ENCODE results near the gene SLC6A17.

The SLC6A17 gene

DNA sequence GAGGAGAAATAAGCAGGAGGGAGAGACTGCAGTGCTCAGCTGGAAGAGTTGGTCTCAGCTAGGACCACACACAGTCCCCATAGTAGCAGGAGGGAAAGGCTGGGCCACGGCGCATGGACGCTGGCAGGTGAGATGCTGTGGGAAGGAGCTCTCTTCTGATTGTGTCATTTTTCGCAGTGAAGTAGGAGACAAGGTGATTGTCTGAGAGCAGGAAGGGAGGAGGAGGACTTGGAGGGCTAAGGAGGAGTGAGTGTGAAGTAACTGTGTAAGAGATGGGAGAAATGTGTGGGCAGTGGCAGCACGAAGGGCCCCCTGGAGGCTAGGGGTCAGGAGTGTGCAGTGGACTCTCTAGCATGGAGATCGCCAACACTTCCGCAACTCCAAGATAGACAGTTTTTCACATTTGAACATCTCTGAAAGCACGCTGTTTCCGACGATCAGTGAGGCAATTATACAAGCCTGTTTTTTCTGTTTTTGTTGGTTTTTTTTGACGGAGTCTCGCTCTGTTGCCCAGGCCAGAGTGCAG, 33.4 kb downstream of the SLC6A17 start:
- FAIRE-seq: no peak

DNA sequence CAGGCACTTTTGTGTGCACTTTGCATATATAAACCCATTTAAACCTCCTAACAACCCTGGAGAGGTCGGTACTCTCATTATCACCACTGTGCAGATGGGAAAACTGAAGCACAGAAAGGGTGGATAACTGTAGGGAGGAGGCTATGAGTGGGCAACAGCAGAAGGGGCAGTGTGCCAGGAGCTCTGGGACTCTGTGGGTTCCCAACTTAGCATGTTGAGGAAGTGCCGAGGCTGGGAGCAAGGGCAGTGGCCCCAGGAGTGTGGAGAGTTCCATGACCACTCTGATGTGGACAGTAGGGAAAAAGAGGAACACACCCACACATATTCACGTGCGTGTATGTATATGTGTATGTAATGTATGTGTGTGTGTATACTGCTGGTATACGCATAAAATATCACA, 34.2 kb downstream of the SLC6A17 start:
- DNase-seq (ENCODE audit: insufficient read length, low spot score): no peak
- FAIRE-seq: no peak
- TF ChIP-seq PAX5 (IDR thresholded peaks at IDR 0.05; ENCODE audit: insufficient read depth, low read length, severe bottlenecking) (no peak), SPI1 (IDR thresholded peaks at IDR 0.05; ENCODE audit: low read depth, low read length) (no peak)

More for the DNA sequence above, 33.4 kb downstream of the SLC6A17 start:
- no peak for DNase-seq (ENCODE audit: insufficient read length, low spot score)
- no peak for TF ChIP-seq POU2F2 (IDR thresholded peaks at IDR 0.05; ENCODE audit: low read depth, low read length)
- no peak for TF ChIP-seq POLR2AphosphoS5 (IDR thresholded peaks at IDR 0.05; ENCODE audit: low read depth, low read length)
- TF ChIP-seq SPI1 (IDR thresholded peaks at IDR 0.05; ENCODE audit: low read depth, low read length): no peak
- TF ChIP-seq PAX5 (IDR thresholded peaks at IDR 0.05; ENCODE audit: insufficient read depth, low read length, severe bottlenecking): no peak
- TF ChIP-seq POLR2A (IDR thresholded peaks at IDR 0.05; ENCODE audit: low read depth, low read length): no peak

DNA sequence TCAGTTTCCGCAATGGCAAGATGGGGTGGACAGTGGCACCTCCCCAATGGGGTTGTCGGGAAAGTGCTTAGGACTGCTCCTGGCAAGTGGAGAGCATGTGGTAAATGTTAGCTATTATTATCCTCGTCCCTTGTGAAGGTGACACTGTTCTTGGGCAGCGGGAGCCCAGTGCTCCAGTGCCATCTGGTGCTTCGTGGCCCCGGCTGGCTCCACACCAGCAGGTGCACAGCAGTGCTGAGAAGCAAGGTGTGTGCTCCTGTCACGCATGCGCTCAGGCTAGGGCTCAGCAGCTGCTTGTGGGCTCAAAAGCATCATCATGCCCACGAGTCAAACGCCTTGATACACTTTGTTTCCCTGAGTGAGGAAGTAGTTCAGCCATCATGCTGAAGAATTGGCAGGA, 34.9 kb downstream of the SLC6A17 start:
- no peak for FAIRE-seq
- TF ChIP-seq POLR2AphosphoS5 (IDR thresholded peaks at IDR 0.05; ENCODE audit: low read depth, low read length) (no peak), PAX5 (IDR thresholded peaks at IDR 0.05; ENCODE audit: insufficient read depth, low read length, severe bottlenecking) (no peak), POLR2A (IDR thresholded peaks at IDR 0.05; ENCODE audit: low read depth, low read length) (no peak), POU2F2 (IDR thresholded peaks at IDR 0.05; ENCODE audit: low read depth, low read length) (no peak)
- no peak for DNase-seq (ENCODE audit: insufficient read length, low spot score)

DNA sequence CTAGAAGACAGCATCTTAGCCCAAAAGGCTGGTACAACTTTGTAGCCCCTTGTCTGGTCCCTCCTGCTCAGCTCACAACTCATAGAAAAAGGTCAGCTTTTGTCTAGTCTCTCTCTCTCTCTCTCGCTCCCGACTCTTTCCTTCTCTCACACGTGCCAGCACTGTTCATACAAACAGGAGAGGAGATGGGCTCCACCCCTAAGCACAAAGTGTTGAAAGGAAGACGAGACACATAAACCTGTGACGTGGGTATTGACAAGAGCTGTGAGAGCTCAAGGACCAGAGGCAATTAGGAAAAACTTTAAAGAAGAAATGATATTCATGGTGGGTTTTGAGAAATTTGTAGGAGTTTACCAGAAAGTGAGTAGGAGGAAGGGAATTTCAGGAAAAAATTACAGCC, 36.3 kb downstream of the SLC6A17 start:
- DNase-seq (ENCODE audit: insufficient read length, low spot score): no peak
- TF ChIP-seq PAX5 (IDR thresholded peaks at IDR 0.05; ENCODE audit: insufficient read depth, low read length, severe bottlenecking) (no peak), TAF1 (IDR thresholded peaks at IDR 0.05; ENCODE audit: low read depth, low read length) (no peak), POLR2A (IDR thresholded peaks at IDR 0.05; ENCODE audit: low read depth, low read length) (no peak), POLR2AphosphoS5 (IDR thresholded peaks at IDR 0.05; ENCODE audit: low read depth, low read length) (no peak), SPI1 (IDR thresholded peaks at IDR 0.05; ENCODE audit: low read depth, low read length) (no peak), POU2F2 (IDR thresholded peaks at IDR 0.05; ENCODE audit: low read depth, low read length) (no peak)
- FAIRE-seq: no peak

DNA sequence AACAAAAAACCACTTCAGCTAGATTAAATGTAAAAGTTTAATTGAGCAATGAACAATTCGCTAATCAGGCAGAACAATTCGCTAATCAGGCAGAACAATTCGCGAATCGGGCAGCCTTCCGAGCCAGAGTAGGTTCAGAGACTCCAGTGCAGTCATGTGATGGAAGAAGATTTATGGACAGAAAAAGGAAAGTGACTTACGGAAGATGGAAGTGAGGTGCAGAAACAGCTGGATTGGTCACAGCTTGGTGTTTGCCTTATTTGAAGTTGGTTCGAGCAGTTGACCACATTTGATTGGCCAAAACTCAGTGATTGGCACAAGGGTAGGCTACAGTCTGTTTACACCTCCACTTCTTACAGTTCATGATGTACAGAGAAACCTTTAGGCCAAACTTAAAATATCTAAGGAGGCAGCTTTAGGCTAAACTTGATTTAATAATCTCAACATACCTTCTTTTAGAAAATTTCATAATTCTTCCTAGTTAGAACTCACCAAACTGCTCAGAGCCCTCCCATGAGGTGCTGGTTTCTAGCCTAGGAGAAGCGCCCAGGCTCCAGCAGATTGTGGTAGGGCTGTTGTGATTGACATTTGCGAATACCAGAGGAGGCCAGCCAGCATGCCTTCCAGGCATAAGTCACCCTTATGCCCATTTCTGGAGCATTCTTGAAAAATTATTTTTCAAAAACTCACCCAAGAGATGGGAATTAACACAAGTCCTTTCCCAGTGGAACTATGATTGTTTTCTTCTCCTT, 37.0 kb downstream of the SLC6A17 start:
- FAIRE-seq (no peak), DNase-seq (ENCODE audit: insufficient read length, low spot score) (no peak)
- TF ChIP-seq POLR2AphosphoS5 (IDR thresholded peaks at IDR 0.05; ENCODE audit: low read depth, low read length) (no peak), POU2F2 (IDR thresholded peaks at IDR 0.05; ENCODE audit: low read depth, low read length) (no peak), POLR2A (IDR thresholded peaks at IDR 0.05; ENCODE audit: low read depth, low read length) (no peak), TAF1 (IDR thresholded peaks at IDR 0.05; ENCODE audit: low read depth, low read length) (no peak), PAX5 (IDR thresholded peaks at IDR 0.05; ENCODE audit: insufficient read depth, low read length, severe bottlenecking) (no peak), SPI1 (IDR thresholded peaks at IDR 0.05; ENCODE audit: low read depth, low read length) (no peak)

DNA sequence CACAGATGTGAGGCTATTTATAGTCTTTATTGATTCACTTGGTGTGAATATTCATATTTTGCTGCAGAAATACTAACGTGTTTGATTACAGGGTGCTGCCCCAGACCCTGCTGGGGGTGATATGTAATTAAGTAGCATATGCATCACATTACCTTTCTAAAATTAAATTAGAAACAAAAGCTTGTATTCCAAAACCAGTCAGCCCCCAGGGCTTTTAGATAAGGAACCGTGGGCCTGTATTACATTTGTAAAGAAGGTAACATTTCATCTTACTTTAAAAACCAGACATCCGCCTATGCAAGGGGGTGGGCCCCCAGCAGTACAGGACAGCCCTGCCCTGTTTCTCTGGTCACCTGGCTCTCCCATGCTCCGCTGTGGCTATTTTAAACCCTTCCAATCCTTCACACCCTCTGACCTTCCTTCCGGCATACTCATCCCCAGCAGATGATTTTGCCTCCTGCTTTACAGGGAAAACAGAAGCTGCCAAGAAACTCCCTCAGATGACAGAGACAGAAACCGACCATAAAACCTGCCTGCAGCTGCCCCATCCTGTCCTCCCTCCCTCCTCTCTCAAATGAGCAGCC, 37.8 kb downstream of the SLC6A17 start:
- FAIRE-seq: no peak
- TF ChIP-seq POLR2A (IDR thresholded peaks at IDR 0.05; ENCODE audit: low read depth, low read length) (no peak), POU2F2 (IDR thresholded peaks at IDR 0.05; ENCODE audit: low read depth, low read length) (no peak), SPI1 (IDR thresholded peaks at IDR 0.05; ENCODE audit: low read depth, low read length) (no peak), POLR2AphosphoS5 (IDR thresholded peaks at IDR 0.05; ENCODE audit: low read depth, low read length) (no peak), PAX5 (IDR thresholded peaks at IDR 0.05; ENCODE audit: insufficient read depth, low read length, severe bottlenecking) (no peak), TAF1 (IDR thresholded peaks at IDR 0.05; ENCODE audit: low read depth, low read length) (no peak)
- no peak for DNase-seq (ENCODE audit: insufficient read length, low spot score)

DNA sequence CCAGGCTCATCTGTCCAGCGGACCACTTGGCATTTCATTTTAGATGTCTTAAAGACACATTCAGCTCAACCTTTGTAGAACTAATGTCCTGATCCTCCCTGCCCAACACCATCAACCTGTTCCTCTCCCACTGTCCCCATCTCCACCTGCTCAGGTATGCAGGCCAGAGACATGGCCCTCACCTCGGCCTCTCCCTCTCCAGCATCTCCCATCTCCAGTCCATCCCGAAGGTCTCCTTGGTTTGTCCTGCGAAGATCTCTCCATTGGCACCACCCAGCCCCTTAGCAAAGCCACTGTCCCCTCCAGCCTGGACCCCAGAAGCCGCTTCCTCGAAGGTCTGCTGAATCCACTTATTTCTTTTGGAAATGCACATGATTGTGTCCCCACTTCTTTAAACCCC, 38.9 kb downstream of the SLC6A17 start:
- no peak for TF ChIP-seq SPI1 (IDR thresholded peaks at IDR 0.05; ENCODE audit: low read depth, low read length)
- no peak for TF ChIP-seq POU2F2 (IDR thresholded peaks at IDR 0.05; ENCODE audit: low read depth, low read length)
- TF ChIP-seq POLR2AphosphoS5 (IDR thresholded peaks at IDR 0.05; ENCODE audit: low read depth, low read length): no peak
- no peak for TF ChIP-seq PAX5 (IDR thresholded peaks at IDR 0.05; ENCODE audit: insufficient read depth, low read length, severe bottlenecking)
- no peak for TF ChIP-seq POLR2A (IDR thresholded peaks at IDR 0.05; ENCODE audit: low read depth, low read length)
- FAIRE-seq (no peak), DNase-seq (ENCODE audit: insufficient read length, low spot score) (no peak)

DNA sequence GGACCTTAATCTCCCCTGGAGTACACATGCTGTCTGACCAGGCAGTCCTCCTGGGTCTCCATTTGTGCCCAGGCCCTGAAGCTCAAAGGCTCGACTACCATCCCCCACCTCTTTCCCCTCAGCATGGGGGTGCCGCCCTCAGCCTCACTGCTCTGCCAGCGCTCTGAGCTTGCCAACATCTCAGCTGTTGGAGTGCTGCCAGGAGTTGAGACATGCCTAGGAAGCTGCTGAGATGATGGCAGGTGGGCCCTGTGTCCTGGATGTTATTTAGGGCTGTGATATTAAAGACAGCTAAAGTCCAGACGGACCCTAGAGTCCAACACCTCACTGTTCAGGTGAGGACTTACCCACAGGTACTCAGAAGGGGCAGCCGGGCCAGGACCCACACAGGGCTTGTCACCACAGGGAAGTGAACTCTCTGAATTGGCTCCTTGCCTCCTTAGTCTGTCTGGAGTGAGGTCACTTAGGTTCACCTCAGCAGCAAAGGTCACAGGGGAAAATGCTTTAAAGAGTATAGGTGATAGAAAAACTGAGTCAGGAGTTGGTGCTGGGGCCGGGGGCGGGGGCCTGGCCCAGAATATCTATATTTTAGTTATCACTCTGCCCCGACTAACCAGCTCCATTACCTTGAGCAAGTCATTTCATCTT, 40.1 kb downstream of the SLC6A17 start:
- FAIRE-seq (no peak), DNase-seq (ENCODE audit: insufficient read length, low spot score) (no peak)
- TF ChIP-seq TAF1 (IDR thresholded peaks at IDR 0.05; ENCODE audit: low read depth, low read length): no peak
- TF ChIP-seq POLR2AphosphoS5 (IDR thresholded peaks at IDR 0.05; ENCODE audit: low read depth, low read length): no peak
- TF ChIP-seq SPI1 (IDR thresholded peaks at IDR 0.05; ENCODE audit: low read depth, low read length): no peak
- TF ChIP-seq POLR2A (IDR thresholded peaks at IDR 0.05; ENCODE audit: low read depth, low read length): no peak
- TF ChIP-seq PAX5 (IDR thresholded peaks at IDR 0.05; ENCODE audit: insufficient read depth, low read length, severe bottlenecking): no peak
- no peak for TF ChIP-seq POU2F2 (IDR thresholded peaks at IDR 0.05; ENCODE audit: low read depth, low read length)

DNA sequence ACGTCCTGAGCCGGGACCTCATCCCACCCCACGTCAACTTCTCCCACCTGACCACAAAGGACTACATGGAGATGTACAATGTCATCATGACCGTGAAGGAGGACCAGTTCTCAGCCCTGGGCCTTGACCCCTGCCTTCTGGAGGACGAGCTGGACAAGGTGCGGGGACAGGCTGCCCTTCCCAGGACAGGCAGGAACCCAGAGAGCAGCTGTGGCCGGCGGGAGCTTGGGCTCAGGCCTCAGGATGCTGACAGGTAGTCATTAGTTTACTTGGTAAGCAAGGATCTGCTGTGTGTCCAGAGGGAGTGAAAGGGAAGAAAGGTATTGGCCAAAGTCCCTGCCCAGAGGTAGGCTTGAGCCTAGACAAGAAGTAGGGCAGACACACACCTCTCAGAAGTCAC, 42.2 kb downstream of the SLC6A17 start:
- DNase-seq (ENCODE audit: insufficient read length, low spot score): no peak
- FAIRE-seq: no peak
- TF ChIP-seq POLR2AphosphoS5 (IDR thresholded peaks at IDR 0.05; ENCODE audit: low read depth, low read length) (no peak), POLR2A (IDR thresholded peaks at IDR 0.05; ENCODE audit: low read depth, low read length) (no peak), SPI1 (IDR thresholded peaks at IDR 0.05; ENCODE audit: low read depth, low read length) (no peak), PAX5 (IDR thresholded peaks at IDR 0.05; ENCODE audit: insufficient read depth, low read length, severe bottlenecking) (no peak), TAF1 (IDR thresholded peaks at IDR 0.05; ENCODE audit: low read depth, low read length) (no peak), POU2F2 (IDR thresholded peaks at IDR 0.05; ENCODE audit: low read depth, low read length) (no peak)

All from GM12891 (cell line).